K562 (cell line): Measurements from ENCODE around the gene PNRC1. TPM values are rescaled to one million over a fixed set of nuclear protein-coding genes. Genes with fewer than 3 reads are reported as not detected.

ENCODE experiments used
- BDP1 ChIP-seq: IDR thresholded peaks from 3 replicates; pipeline ENCODE4 v1.6.1; 2011; ENCODE audit not compliant: insufficient read length, insufficient read depth
- ELF2 ChIP-seq: fragments of 250-450 bp; sonication (Bioruptor Pico); IDR thresholded peaks from 2 replicates; pipeline ENCODE4 v1.5.0; 2021; ENCODE audit warnings: mild to moderate bottlenecking
- FOS ChIP-seq: IDR thresholded peaks from 3 replicates; pipeline ENCODE4 v1.6.1; 2011; ENCODE audit not compliant: insufficient read length; ENCODE audit errors: extremely low read depth
- FOXA3 ChIP-seq, 2 experiments: fragments of 450-650 bp in 1 of 2; sonication (generic) in 1 of 2; formaldehyde crosslinking; IDR thresholded peaks in 1 of 2; conservative IDR thresholded peaks in 1 of 2; 2 replicates each; pipeline versions ENCODE4 v1.4.0 to v1.8.0; 2020 to 2022; ENCODE audit warnings: mild to moderate bottlenecking in 2 of 2, missing genetic modification reagents in 1 of 2
- MAFG ChIP-seq: fragments of 450-650 bp; conservative IDR thresholded peaks from 2 replicates; pipeline ENCODE4 v1.6.1; 2016; ENCODE audit warnings: missing genetic modification characterization, missing compliant biosample characterization
- PBX2 ChIP-seq, 2 experiments: IDR thresholded peaks in 1 of 2; conservative IDR thresholded peaks in 1 of 2; 2 replicates each; pipeline ENCODE4 v1.6.1; 2016; ENCODE audit warnings: low read depth in 2 of 2, mild to moderate bottlenecking in 1 of 2, missing compliant biosample characterization in 1 of 2, missing genetic modification characterization in 1 of 2, moderate library complexity in 1 of 2
- PRDM10 ChIP-seq: fragments of 450-650 bp; IDR thresholded peaks from 2 replicates; pipeline ENCODE4 v1.6.1; 2018; ENCODE audit not compliant: partially characterized antibody
- SIX5 ChIP-seq, 2 experiments: IDR thresholded peaks; 2 replicates each; pipeline ENCODE4 v1.6.1; 2011; ENCODE audit warnings: low read length in 2 of 2, borderline replicate concordance in 1 of 2, low read depth in 1 of 2, mild to moderate bottlenecking in 1 of 2, moderate library complexity in 1 of 2; ENCODE audit not compliant: insufficient read depth in 1 of 2
- ZHX1 ChIP-seq: fragments of 150-350 bp; conservative IDR thresholded peaks from 2 replicates; pipeline ENCODE4 v1.6.1; 2014; ENCODE audit warnings: low read length
- ZNF165 ChIP-seq: fragments of 250-450 bp; sonication (Bioruptor Pico); IDR thresholded peaks from 2 replicates; pipeline ENCODE4 v1.4.0; 2020; ENCODE audit warnings: borderline replicate concordance
- ZNF280B ChIP-seq: fragments of 250-450 bp; sonication (Bioruptor Pico); IDR thresholded peaks from 2 replicates; pipeline ENCODE4 v1.5.1; 2021; ENCODE audit warnings: mild to moderate bottlenecking
- ZNF740 ChIP-seq, 3 experiments: fragments of 200-800 bp in 1 of 3; sonication (Bioruptor generic) in 1 of 3; sonication (generic) in 1 of 3; formaldehyde crosslinking in 1 of 3; IDR thresholded peaks; 2 replicates each; pipeline versions ENCODE4 v1.6.1 to v1.8.0; 2016 to 2022; ENCODE audit warnings: mild to moderate bottlenecking in 2 of 3, missing compliant biosample characterization in 2 of 3, missing genetic modification characterization in 2 of 3, missing genetic modification reagents in 1 of 3
- polyA plus RNA-seq, 8 experiments: library from polyadenylated mRNA; depleted of rRNA in 4 of 8; stranded (reverse) in 5 of 8; unstranded in 3 of 8; fragments of >200 nt; fragmentation: Nextera tagmentation in 2 of 8; fragmentation: Illumina TruSeq in 1 of 8; extraction: Ambion mirVana in 2 of 8; extraction: Trizol in 1 of 8; gene quantifications; 2 replicates each; pipeline versions ENCODE4 v1.2.1 to v1.2.3, GENCODE V29; 2011 to 2014; ENCODE audit warnings: inconsistent platforms in 1 of 8, missing spikeins in 1 of 8
- total RNA-seq, 7 experiments: library from RNA; depleted of rRNA in 6 of 7; stranded (reverse); fragments of >200 nt in 6 of 7; fragmentation: Illumina TruSeq in 2 of 7; extraction: Trizol in 2 of 7; gene quantifications; 2 replicates each; pipeline versions ENCODE4 v1.2.1 to v1.2.3, GENCODE V29; 2011 to 2021; ENCODE audit warnings: low replicate concordance in 1 of 7

The PNRC1 gene
- total and polyA plus RNA-seq, 9 of the 15 experiments (the other 6 are each of a cell fraction or from before 2014, with no cell fraction given), result 1.2 to 10.8 (median 6.5) TPM

GRCh38 chr6:89080281-89081128, at the start of gene PNRC1 (continued):
- no peak for TF ChIP-seq PRDM10
- TF ChIP-seq ELF2 (CRISPR knock-in tag), result no peak
- TF ChIP-seq ZNF740 (CRISPR knock-in tag; IDR thresholded peaks at IDR 0.05), result 0 out of 2 replicates have a peak, but pooled peaks have one; percentile 16
- peak in 1 of 2 experiments; percentile 30; a peak in 1 of 4 replicates for TF ChIP-seq ZNF740 (tag; IDR thresholded peaks at IDR 0.05)
- TF ChIP-seq FOS, result no peak
- no peak for TF ChIP-seq SIX5 (IDR thresholded peaks at IDR 0.05; ENCODE audit: borderline replicate concordance in 1 of 2, insufficient read depth in 1 of 2, low read depth in 1 of 2, low read length in 2 of 2)
- TF ChIP-seq ZNF165 (CRISPR knock-in tag), result no peak
- TF ChIP-seq ZNF280B, result no peak
- TF ChIP-seq FOXA3 (CRISPR knock-in tag; conservative IDR thresholded peaks at IDR 0.05 in 1 of 2, IDR thresholded peaks at IDR 0.05 in 1 of 2), result no peak
- no peak for TF ChIP-seq MAFG (tag)
- no peak for TF ChIP-seq BDP1
- no peak for TF ChIP-seq ZHX1
- no peak for TF ChIP-seq PBX2 (CRISPR knock-in tag; IDR thresholded peaks at IDR 0.05; ENCODE audit: low read depth)
- TF ChIP-seq PBX2 (tag; conservative IDR thresholded peaks at IDR 0.05; ENCODE audit: low read depth), result no peak
